IPS-18c (cell line): Measurements from ENCODE around the gene DHRS7B.
A peak's percentile ranks its signal among the peaks of the same experiment; 100 is the strongest.
"Not testable (repeated sequence)": the region's sequence is repeated elsewhere in the genome, so short reads cannot be mapped to it uniquely, and the experiment has no call there.

Experiments
- H3K4me3 ChIP-seq: 2 replicates; pipeline ENCODE4 v1.7.0; 2013; ENCODE audit warnings: low read depth, mild to moderate bottlenecking, low read length, moderate library complexity; ENCODE audit not compliant: insufficient read depth
- H3K9me3 ChIP-seq: one replicate; pipeline ENCODE4 v1.6.1; 2013; ENCODE audit warnings: mild to moderate bottlenecking, low read length, moderate library complexity; ENCODE audit not compliant: control insufficient read depth, insufficient read depth

The DHRS7B gene

GRCh38 chr17:21211825-21212479 lies 85.2 kb downstream of the DHRS7B start:
- Histone ChIP-seq H3K9me3 (no peaks in the 10 kb centered on the region), H3K4me3 (no peak overlapping the region)

GRCh38 chr17:21212826-21213637 lies 86.3 kb downstream of the DHRS7B start:
- Histone ChIP-seq H3K9me3 (no peaks in the 10 kb centered on the region), H3K4me3 (peak overlapping the region; percentile 98)

- peak overlapping the region; percentile 98 for H3K4me3 ChIP-seq
- H3K9me3 ChIP-seq = no peaks in the 10 kb centered on the region
Observed at GRCh38 chr17:21213638-21214014, 86.9 kb downstream of the DHRS7B start.

GRCh38 chr17:21214015-21214776 lies 87.4 kb downstream of the DHRS7B start, which contains the start of gene TMEM11:
TMEM11 (minus strand) TSS chr17:21214161; CDS start chr17:21214152, 9 bp downstream.
- H3K9me3 ChIP-seq = no peaks in the 10 kb centered on the region
- H3K4me3 ChIP-seq = peak within 1 kb of the TSS; percentile 98

- H3K9me3 ChIP-seq = no peaks in the 10 kb centered on the region
- H3K4me3 ChIP-seq = peak overlapping the region; percentile 98
Observed at GRCh38 chr17:21214777-21215541, 88.2 kb downstream of the DHRS7B start.

- Histone ChIP-seq H3K9me3 (no peaks in the 10 kb centered on the region), H3K4me3 (no peak overlapping the region)
Observed at GRCh38 chr17:21215935-21216334, 89.2 kb downstream of the DHRS7B start.

- H3K9me3 ChIP-seq = no peaks in the 10 kb centered on the region
- no peak overlapping the region for H3K4me3 ChIP-seq
Observed at GRCh38 chr17:21217346-21217745, 90.6 kb downstream of the DHRS7B start.

GRCh38 chr17:21218101-21218500 lies 91.3 kb downstream of the DHRS7B start:
- Histone ChIP-seq H3K4me3 (no peak overlapping the region), H3K9me3 (no peaks in the 10 kb centered on the region)

GRCh38 chr17:21218831-21219380 lies 92.1 kb downstream of the DHRS7B start:
- no peaks in the 10 kb centered on the region for H3K9me3 ChIP-seq
- no peak overlapping the region for H3K4me3 ChIP-seq

GRCh38 chr17:21223086-21223485 lies 96.3 kb downstream of the DHRS7B start:
- Histone ChIP-seq H3K9me3 (no peaks in the 10 kb centered on the region), H3K4me3 (no peak overlapping the region)

- not testable (repeated sequence) for H3K4me3 ChIP-seq
Observed at GRCh38 chr17:21227277-21227676, 100.5 kb downstream of the DHRS7B start.

GRCh38 chr17:21228111-21228510 lies 101.3 kb downstream of the DHRS7B start:
- Histone ChIP-seq H3K9me3 (no peaks in the 10 kb centered on the region), H3K4me3 (no peak overlapping the region)

More at GRCh38 chr17:21227277-21227676, 100.5 kb downstream of the DHRS7B start:
- H3K9me3 ChIP-seq = not testable (repeated sequence)

- H3K4me3 ChIP-seq = no peak overlapping the region
- no peaks in the 10 kb centered on the region for H3K9me3 ChIP-seq
Observed at GRCh38 chr17:21228845-21229244, 102.1 kb downstream of the DHRS7B start.

- no peak overlapping the region for H3K4me3 ChIP-seq
- no peaks in the 10 kb centered on the region for H3K9me3 ChIP-seq
Observed at GRCh38 chr17:21231533-21231932, 104.8 kb downstream of the DHRS7B start.

- Histone ChIP-seq H3K4me3 (no peak overlapping the region), H3K9me3 (no peaks in the 10 kb centered on the region)
Observed at GRCh38 chr17:21232033-21232749, 105.4 kb downstream of the DHRS7B start.

- Histone ChIP-seq H3K9me3 (no peaks in the 10 kb centered on the region), H3K4me3 (no peak overlapping the region)
Observed at GRCh38 chr17:21233581-21234347, 107.0 kb downstream of the DHRS7B start.
